ENCODE results near the gene COL4A2.

- TF ChIP-seq CTCF (IDR thresholded peaks at IDR 0.05) (no peak), POLR2A (IDR thresholded peaks at IDR 0.05) (no peak), POLR2AphosphoS5 (IDR thresholded peaks at IDR 0.05) (no peak)
Observed at GRCh38 chr13:110388108-110388943, 81.2 kb downstream of the COL4A2 start.
